Skeletal muscle cell (primary cell): ENCODE data around the gene GDPD3.
A peak's percentile ranks its signal among the peaks of the same experiment; 100 is the strongest.

Source experiments
- DNase-seq: peaks from one replicate; pipeline ENCODE4 v3.0.0-alpha.2; 2010; ENCODE audit warnings: low read depth
- H3K4me3 ChIP-seq: 2 replicates; pipeline ENCODE4 v1.5.1; 2011; ENCODE audit warnings: low read depth, mild to moderate bottlenecking, control low read depth, low read length, moderate library complexity

The GDPD3 gene

GRCh38 chr16:30065102-30065942, 48.0 kb downstream of the GDPD3 start, which contains the start of gene ALDOA:
Gene ALDOA (plus strand): TSS chr16:30065760. CDS start chr16:30066898, 1,138 bp downstream.
- H3K4me3 ChIP-seq: peak within 1 kb of the TSS; percentile 98
- peak; percentile 98 for DNase-seq

GRCh38 chr16:30064729-30065101, 48.6 kb downstream of the GDPD3 start:
- DNase-seq: no peak
- peak overlapping the region; percentile 98 for H3K4me3 ChIP-seq

- H3K4me3 ChIP-seq: peak overlapping the region; percentile 98
- DNase-seq: no peak
Observed at GRCh38 chr16:30063893-30064728, 49.2 kb downstream of the GDPD3 start.

- DNase-seq: no peak
- H3K4me3 ChIP-seq: peak overlapping the region; percentile 98
Observed at GRCh38 chr16:30063278-30063892, 50.0 kb downstream of the GDPD3 start.

- no peak for DNase-seq
- H3K4me3 ChIP-seq: no peak overlapping the region
Observed at GRCh38 chr16:30060836-30061554, 52.3 kb downstream of the GDPD3 start.

GRCh38 chr16:30060346-30060745, 53.0 kb downstream of the GDPD3 start:
- DNase-seq: no peak

GRCh38 chr16:30054959-30055553, 58.3 kb downstream of the GDPD3 start:
- DNase-seq: no peak
- no peak overlapping the region for H3K4me3 ChIP-seq

More at GRCh38 chr16:30060346-30060745, 53.0 kb downstream of the GDPD3 start:
- no peak overlapping the region for H3K4me3 ChIP-seq
